DMS 273 (cell line): ENCODE results near the gene SUFU.

Experiments used
- DNase-seq: peaks from one replicate; lab custom pipeline; 2025; ENCODE audit not compliant: unreplicated experiment; lab: John Stamatoyannopoulos, UW

SUFU gene

GRCh38 chr10:102546606-102547320, 43.0 kb downstream of the SUFU start:
- DNase-seq, result peak; percentile 38

DNA sequence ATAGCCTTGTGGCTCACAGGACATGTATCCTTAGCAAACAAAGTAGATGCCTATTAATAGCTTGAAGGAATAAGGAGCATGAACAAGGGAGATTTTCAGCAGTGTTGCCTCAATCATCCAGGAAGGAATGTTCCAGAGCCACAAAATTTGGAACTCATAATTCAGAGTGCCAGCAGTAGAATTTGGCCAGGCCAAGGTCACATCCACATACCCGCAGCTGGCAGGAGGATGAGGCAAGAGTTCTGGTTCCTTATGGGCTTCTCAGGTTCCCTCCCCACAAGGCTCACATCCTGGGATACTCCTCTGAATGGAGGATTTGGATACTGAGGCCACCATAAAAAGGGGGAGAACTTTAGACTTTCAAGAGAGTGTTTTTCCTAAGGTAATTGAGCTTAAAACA, 45.8 kb downstream of the SUFU start:
- no peak for DNase-seq

- DNase-seq, result no peak
Measured at GRCh38 chr10:102550636-102551210, 47.0 kb downstream of the SUFU start.

DNA sequence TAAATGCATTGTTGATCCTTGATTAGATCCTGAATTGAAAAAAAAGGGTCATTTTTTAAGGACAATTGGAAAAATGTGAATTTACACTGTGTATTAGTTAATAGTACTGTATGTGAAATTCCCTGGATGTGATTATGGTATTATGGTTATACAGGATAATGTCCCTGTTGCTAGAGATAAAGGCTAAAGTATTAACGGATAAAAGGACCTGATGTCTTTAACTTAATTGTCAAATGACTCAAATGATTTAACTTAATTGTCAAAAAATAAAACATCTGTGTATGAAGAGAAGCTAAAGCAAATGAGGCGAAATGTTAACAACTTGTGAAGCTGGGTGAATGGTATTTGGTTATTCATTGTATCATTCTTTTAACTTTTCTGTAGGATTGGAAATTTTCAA, 48.8 kb downstream of the SUFU start:
- no peak for DNase-seq

DNA sequence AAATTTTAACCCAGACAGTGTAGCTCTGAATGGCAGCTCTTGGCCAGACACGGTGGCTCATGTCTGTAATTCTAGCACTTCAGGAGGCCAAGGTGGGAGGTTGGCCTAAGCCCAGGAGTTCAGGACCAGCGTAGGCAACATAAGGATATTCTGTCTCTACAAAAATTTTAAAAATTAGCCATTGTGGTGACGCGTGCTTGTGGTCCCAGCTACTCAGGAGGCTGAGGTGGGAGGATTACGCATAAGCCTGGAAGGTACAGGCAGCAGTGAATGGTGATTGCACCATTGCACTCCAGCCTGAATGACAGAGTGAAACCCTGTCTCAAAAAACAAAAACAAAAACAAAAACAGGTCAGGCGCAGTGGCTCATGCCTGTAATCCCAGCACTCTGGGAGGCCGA, 50.0 kb downstream of the SUFU start:
- no peak for DNase-seq

DNA sequence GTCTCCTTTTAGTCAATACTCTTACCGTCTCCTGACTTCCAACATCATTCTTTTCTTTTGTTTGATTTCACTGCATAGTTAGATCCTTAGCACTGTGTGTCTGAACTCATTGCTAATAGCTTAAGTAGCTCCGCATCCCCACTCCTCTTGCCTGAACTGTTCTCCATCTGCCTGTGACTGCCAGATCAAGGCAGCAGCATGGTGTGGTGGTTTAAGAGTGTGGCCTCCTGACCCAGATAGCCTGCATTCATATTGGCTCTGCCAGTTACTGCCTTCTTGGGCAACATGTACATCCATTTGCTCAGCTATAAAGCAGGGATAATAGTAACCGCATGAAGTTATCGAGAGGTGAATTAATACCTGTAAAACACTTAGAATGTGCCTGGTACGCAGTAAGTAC, 50.8 kb downstream of the SUFU start:
- no peak for DNase-seq

DNA sequence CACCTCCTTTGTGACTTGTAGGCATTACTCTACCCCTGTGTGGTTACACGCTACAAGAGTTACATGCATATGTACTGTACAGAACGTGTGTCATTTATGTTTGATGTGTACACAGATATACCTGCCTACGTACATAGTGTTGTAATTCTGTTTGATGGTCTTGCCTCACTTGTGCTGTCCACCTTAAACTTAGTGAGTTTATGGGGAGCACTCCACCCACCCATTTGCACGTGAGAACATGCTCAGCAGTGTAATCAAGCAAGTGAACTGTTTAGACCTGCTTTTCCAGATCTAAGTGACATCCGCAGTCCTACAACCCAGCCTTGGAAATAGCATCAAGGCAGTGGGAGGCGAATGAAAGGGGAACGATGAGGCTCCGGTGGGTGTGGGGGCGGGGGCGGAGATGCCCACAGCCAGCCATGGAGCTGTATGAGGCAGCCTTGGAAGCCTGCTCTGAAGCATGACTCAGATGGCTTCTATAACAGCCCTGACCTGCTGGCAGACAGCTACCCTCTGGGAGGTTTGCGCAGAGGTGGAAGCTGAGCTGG, 52.1 kb downstream of the SUFU start:
- DNase-seq, result peak; percentile 21

GRCh38 chr10:102557569-102557968, 53.8 kb downstream of the SUFU start:
- no peak for DNase-seq

GRCh38 chr10:102559764-102560163, 56.0 kb downstream of the SUFU start:
- DNase-seq, result no peak

DNA sequence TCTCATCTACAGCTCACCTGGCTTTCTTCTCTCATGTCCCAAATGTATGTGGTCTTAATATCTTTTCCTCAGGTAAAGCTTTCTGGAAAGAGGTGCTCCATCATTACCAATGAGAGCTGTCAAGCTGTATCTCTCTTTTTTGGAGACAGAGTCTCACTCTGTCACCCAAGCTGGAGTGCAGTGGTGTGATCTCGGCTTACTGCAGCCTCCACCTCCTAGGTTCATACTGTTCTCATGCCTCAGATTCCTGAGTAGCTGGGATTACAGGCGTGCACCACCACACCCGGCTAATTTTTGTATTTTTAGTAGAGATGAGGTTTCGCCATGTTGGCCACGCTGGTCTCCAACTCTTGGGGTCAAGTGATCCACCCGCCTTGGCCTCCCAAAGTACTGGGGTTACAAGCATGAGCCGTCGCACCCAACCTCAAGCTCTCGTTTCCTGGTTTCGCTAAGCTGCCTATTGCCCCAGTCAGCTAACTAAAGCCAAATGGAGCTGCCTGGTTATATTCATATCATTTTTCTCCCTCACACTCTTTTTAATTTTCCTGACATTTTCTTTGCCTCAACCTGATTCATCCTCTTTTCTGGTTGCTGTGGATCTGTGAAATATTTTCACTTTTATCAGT, 60.5 kb downstream of the SUFU start:
- no peak for DNase-seq

DNA sequence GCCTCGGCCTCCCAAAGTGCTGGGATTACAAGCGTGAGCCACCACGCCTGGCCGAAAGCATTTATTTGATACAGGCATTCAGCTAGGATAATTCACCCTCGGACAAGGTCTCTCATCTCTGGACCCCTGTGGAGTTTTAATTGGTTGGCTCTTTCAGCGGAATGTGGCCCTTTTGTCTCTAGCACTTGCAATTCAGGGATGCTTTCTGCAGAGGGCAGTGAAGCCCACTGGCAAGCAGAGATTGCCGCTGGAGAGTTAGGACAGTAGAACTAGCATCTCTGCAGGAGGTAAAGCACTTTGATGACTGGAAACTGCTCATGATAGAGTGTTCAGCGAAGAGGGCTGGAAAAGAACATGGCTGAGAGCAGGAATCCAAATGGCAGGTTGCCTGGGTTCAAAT, 62.0 kb downstream of the SUFU start:
- no peak for DNase-seq

DNA sequence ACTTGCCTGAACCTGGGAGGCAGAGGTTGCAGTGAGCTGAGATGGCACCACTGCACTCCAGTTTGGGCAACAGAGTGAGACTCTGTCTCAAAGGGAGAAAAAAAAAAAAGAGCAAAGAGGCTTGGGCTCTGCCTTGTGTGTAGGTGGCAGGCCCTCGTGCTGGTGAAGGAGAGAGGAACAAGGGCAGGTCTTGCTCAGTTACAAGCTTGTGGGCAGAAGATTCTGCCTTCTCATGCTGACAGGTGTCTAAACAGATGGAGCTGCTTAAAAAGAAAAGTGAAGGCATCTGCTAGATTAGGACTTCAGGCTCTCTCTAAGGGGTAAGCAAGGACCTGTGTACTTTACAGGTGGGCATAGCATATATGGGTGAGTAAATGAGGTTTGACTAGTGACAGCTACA, 75.0 kb downstream of the SUFU start:
- DNase-seq, result peak; percentile 91

- peak; percentile 42 for DNase-seq
Measured at GRCh38 chr10:102579328-102579727, 75.6 kb downstream of the SUFU start.

DNA sequence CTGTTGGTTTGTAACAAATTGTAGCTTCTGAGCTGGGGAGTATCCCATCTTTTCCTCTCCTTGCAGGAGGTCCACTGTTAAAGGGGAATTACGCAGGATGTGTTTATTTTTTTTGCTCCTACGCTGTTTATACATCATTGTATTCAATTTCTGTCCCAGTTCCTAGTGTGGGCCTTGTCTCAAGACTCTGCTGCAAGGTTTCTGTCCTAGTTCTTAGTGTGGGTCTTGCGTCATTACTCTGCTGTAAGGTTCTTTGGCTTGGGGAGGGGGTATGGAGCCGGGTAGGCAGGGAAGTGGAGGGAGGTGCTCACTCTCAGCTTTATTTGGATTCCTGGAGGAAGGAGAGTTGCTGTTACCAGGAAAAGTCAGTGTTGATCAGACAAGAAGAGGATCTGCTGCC, 76.5 kb downstream of the SUFU start:
- no peak for DNase-seq

GRCh38 chr10:102581401-102581800, 77.6 kb downstream of the SUFU start:
- peak; percentile 69 for DNase-seq

DNA sequence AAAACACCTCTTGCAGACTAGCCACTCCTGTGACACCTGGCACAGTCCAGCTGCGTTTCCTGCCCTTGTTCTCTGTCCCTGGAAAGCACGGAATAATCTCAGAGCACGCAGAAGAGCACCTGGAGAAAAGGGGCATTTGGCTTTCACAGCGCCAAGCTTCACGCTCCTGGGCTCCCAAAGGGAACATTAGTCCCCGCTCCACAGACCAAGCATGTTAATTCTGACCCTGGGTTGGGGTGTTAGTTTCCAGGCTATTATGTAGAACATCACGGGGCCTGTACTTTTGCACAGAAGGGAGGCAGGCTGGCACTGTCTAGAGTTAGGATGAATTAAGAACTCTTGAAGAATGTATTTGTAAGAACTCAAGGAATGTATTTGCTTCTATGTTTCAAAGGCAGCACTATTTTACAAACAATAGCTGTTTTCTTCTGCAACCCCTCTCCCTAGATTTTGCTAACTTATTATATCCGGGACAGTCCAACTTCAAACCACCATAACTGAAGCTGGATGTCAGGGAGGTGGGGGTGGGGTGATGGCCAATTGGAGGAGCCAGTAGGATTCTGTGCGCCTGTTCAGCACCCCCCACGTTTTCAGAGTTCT, 78.3 kb downstream of the SUFU start:
- peak; percentile 24 for DNase-seq

- peak; percentile 92 for DNase-seq
Measured at GRCh38 chr10:102583435-102584417, 80.0 kb downstream of the SUFU start.

GRCh38 chr10:102585026-102585425, 81.3 kb downstream of the SUFU start:
- no peak for DNase-seq

GRCh38 chr10:102586858-102587257, 83.1 kb downstream of the SUFU start:
- DNase-seq, result no peak

GRCh38 chr10:102588875-102589274, 85.1 kb downstream of the SUFU start:
- DNase-seq, result no peak
